Measurements from ENCODE around the gene RFK.
"Not testable (repeated sequence)": the region's sequence is repeated elsewhere in the genome, so short reads cannot be mapped to it uniquely, and the experiment has no call there.

The RFK gene

GRCh38 chr9:76394195-76394959, at the start of gene RFK:
RFK (minus strand) TSS chr9:76394426; CDS start chr9:76394171, 255 bp downstream.
- DNase-seq (ENCODE audit: low spot score) = peak; percentile 89

GRCh38 chr9:76443887-76444286, 49.7 kb upstream of the RFK start:
- DNase-seq (ENCODE audit: low spot score) = no peak

- DNase-seq (ENCODE audit: low spot score) = no peak
These were observed 47.5 kb upstream of the RFK start for GRCh38 chr9:76441551-76442322.

- no peak for DNase-seq (ENCODE audit: low spot score)
These were observed 44.8 kb upstream of the RFK start for GRCh38 chr9:76438841-76439588.

- DNase-seq (ENCODE audit: low spot score) = not testable (repeated sequence)
These were observed 42.9 kb upstream of the RFK start for GRCh38 chr9:76437017-76437699.

- peak; percentile 8 for DNase-seq (ENCODE audit: low spot score)
These were observed 40.7 kb upstream of the RFK start for GRCh38 chr9:76434897-76435296.

GRCh38 chr9:76433836-76434235, 39.6 kb upstream of the RFK start:
- DNase-seq (ENCODE audit: low spot score) = no peak

GRCh38 chr9:76433406-76433805, 39.2 kb upstream of the RFK start:
- DNase-seq (ENCODE audit: low spot score) = no peak

GRCh38 chr9:76431601-76432000, 37.4 kb upstream of the RFK start:
- no peak for DNase-seq (ENCODE audit: low spot score)

- DNase-seq (ENCODE audit: low spot score) = no peak
These were observed 32.7 kb upstream of the RFK start for GRCh38 chr9:76426807-76427419.

GRCh38 chr9:76425677-76426453, 31.6 kb upstream of the RFK start:
- no peak for DNase-seq (ENCODE audit: low spot score)

- no peak for DNase-seq (ENCODE audit: low spot score)
These were observed 30.3 kb upstream of the RFK start for GRCh38 chr9:76424491-76424890.

- peak; percentile 67 for DNase-seq (ENCODE audit: low spot score)
These were observed 29.3 kb upstream of the RFK start for GRCh38 chr9:76423216-76424177.

- DNase-seq (ENCODE audit: low spot score) = peak; percentile 27
These were observed 25.7 kb upstream of the RFK start for GRCh38 chr9:76419782-76420380.

GRCh38 chr9:76417394-76417793, 23.2 kb upstream of the RFK start:
- DNase-seq (ENCODE audit: low spot score) = peak; percentile 52

GRCh38 chr9:76415731-76416130, 21.5 kb upstream of the RFK start:
- no peak for DNase-seq (ENCODE audit: low spot score)

GRCh38 chr9:76415154-76415553, 20.9 kb upstream of the RFK start:
- no peak for DNase-seq (ENCODE audit: low spot score)

GRCh38 chr9:76414661-76415060, 20.4 kb upstream of the RFK start:
- no peak for DNase-seq (ENCODE audit: low spot score)

- DNase-seq (ENCODE audit: low spot score) = no peak
These were observed 19.4 kb upstream of the RFK start for GRCh38 chr9:76413658-76414057.
